ENCODE data around the gene TUBA1A.
"Not testable (repeated sequence)": the region's sequence is repeated elsewhere in the genome, so short reads cannot be mapped to it uniquely, and the experiment has no call there.

The TUBA1A gene

GRCh38 chr12:49201595-49202295, 12.9 kb upstream of the TUBA1A start:
- no peaks in the 10 kb centered on the region for H3K9me3 ChIP-seq (ENCODE audit: control insufficient read depth, low read length)
- WGBS, 2 experiments (ENCODE audit: insufficient coverage in 2 of 2), result 70 to 80% methylated on average over 2 to 4 of the region's 4 CpGs
- peaks cover 13% of the 10 kb centered on the region for H3K4me1 ChIP-seq (ENCODE audit: control insufficient read depth, insufficient read depth, low read length, poor library complexity, severe bottlenecking)
- H3K27ac ChIP-seq (ENCODE audit: low read depth, low read length, severe bottlenecking), result peak overlapping the region; percentile 98
- no peak overlapping the region for H3K4me3 ChIP-seq (ENCODE audit: extremely low read depth, insufficient read depth, low read length, poor library complexity, severe bottlenecking)
- no peaks in the 10 kb centered on the region for H3K36me3 ChIP-seq (ENCODE audit: control insufficient read depth, insufficient read depth, low read length)

DNA sequence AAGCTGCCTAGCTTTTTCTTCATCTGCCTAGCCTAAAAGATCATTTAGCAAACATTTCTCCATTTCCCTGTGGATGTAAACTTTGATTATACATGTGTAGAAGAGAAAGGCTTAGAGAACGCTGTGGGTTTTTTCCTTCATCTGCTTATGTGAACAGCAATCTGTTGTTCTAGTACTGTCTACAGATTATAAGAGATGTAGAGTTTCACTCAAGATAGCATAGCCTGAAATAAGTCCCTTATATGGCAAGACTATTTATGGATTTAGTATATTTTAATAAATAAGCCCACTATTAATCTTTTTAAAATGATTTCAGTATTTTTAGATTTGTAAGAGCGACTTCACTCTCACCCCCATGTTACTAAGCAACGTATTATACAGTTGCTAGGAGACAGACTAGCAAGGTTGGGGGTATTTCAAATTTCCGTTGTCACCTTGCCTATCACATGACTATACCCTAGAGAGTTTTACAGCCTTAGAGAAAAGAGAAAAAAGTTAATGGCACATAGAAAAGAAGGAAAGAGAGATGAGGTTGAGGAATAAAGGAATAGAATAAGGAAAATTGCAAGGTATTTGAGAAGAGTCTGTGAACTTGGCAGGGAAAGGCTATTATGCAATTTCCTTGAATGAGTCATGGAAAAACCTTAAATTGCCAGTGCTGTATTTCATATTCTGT, 12.2 kb upstream of the TUBA1A start:
- Histone ChIP-seq H3K4me1 (ENCODE audit: control insufficient read depth, insufficient read depth, low read length, poor library complexity, severe bottlenecking) (peaks cover 13% of the 10 kb centered on the region), H3K4me3 (ENCODE audit: extremely low read depth, insufficient read depth, low read length, poor library complexity, severe bottlenecking) (no peak overlapping the region), H3K9me3 (ENCODE audit: control insufficient read depth, low read length) (no peaks in the 10 kb centered on the region), H3K27ac (ENCODE audit: low read depth, low read length, severe bottlenecking) (peak overlapping the region; percentile 98), H3K36me3 (ENCODE audit: control insufficient read depth, insufficient read depth, low read length) (no peaks in the 10 kb centered on the region)
- no CpG with 5 or more reads among the region's 4 CpGs for WGBS, 2 experiments (ENCODE audit: insufficient coverage in 2 of 2)

DNA sequence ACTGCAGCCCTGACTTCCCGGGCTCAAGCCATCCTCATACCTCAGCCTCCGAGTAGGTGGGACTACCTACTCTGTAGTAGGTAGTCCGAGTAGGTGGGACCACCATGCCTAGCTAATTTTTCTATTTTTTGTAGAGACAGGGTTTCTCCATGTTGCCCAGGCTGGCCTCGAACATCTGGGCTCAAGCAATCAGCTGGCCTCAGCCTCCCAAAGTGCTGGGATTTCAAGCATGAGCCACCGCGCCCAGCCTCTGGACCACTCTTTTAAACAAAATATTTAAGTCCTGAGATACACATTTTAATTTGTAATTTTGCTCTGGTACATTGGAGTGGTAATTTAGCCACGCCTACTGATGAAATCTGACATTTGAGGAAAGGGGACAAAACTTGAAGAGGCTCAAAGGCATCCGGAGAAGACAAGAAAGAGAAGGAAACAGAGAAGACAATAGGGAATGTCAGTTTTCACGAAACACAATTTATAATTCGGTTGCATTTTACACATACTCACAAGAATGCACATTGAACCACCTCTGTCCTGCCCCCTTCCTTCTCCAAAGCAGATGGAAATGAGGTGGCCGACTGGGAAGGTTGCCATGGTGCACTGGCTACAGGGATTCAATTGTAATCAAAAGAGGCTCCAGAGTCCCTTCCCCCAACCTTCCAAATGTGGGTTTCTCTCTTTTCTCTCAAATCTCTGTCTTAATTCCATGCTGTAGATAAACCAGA, 9.7 kb upstream of the TUBA1A start:
- WGBS, 2 experiments (ENCODE audit: insufficient coverage in 2 of 2), result 65 to 86% methylated on average over 3 to 6 of the region's 11 CpGs
- Histone ChIP-seq H3K4me3 (ENCODE audit: extremely low read depth, insufficient read depth, low read length, poor library complexity, severe bottlenecking) (no peak overlapping the region), H3K9me3 (ENCODE audit: control insufficient read depth, low read length) (no peaks in the 10 kb centered on the region), H3K4me1 (ENCODE audit: control insufficient read depth, insufficient read depth, low read length, poor library complexity, severe bottlenecking) (peaks cover 13% of the 10 kb centered on the region), H3K27ac (ENCODE audit: low read depth, low read length, severe bottlenecking) (peak overlapping the region; percentile 55), H3K36me3 (ENCODE audit: control insufficient read depth, insufficient read depth, low read length) (no peaks in the 10 kb centered on the region)

DNA sequence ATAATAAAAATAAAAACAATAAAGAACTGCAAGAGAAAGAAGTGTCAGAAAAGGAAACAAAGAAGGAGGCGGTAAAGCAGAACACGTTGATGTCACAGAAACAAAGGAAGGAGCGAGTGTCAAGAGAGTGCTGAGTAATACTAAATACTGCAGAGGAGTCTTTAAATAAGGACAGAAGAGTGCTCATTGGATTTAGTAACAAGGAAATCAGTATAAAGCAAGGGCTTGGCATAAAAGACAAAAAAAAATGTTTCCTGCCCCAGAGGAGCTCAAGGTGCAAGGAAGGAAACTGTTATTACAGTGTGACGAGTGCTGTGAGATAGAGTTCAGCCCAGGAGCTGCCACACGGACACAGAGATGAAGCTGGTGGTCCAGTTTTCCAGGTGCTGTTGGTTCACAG, 8.4 kb upstream of the TUBA1A start:
- peaks cover 13% of the 10 kb centered on the region for H3K4me1 ChIP-seq (ENCODE audit: control insufficient read depth, insufficient read depth, low read length, poor library complexity, severe bottlenecking)
- 85 to 86% methylated on average over 5 of the region's 5 CpGs for WGBS, 2 experiments (ENCODE audit: insufficient coverage in 2 of 2)
- no peak overlapping the region for H3K27ac ChIP-seq (ENCODE audit: low read depth, low read length, severe bottlenecking)
- no peaks in the 10 kb centered on the region for H3K9me3 ChIP-seq (ENCODE audit: control insufficient read depth, low read length)
- no peaks in the 10 kb centered on the region for H3K36me3 ChIP-seq (ENCODE audit: control insufficient read depth, insufficient read depth, low read length)
- no peak overlapping the region for H3K4me3 ChIP-seq (ENCODE audit: extremely low read depth, insufficient read depth, low read length, poor library complexity, severe bottlenecking)

DNA sequence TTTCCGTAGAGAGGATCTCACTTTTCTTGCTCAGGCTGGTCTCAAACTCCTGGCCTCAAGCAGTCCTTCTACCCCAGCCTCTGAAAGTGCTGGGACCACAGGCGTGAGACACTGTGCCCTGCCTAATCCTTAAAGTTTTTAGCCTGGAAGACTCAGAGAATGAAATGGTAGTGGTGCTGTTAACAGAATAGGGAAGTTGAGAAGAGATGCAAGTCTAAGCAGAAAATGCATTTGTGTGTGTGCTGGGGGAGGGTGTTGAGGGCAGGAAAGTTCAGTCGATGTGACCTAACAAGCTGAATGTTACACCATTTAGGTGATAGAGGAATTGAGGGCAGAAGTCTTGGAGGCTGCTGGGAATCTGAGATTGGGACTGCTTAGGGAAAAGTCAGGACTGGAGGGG, 6.9 kb upstream of the TUBA1A start:
- H3K27ac ChIP-seq (ENCODE audit: low read depth, low read length, severe bottlenecking), result no peak overlapping the region
- H3K36me3 ChIP-seq (ENCODE audit: control insufficient read depth, insufficient read depth, low read length), result no peaks in the 10 kb centered on the region
- H3K4me3 ChIP-seq (ENCODE audit: extremely low read depth, insufficient read depth, low read length, poor library complexity, severe bottlenecking), result no peak overlapping the region
- WGBS, 2 experiments (ENCODE audit: insufficient coverage in 2 of 2), result 47 to 86% methylated on average over 2 to 3 of the region's 3 CpGs
- peaks cover 7% of the 10 kb centered on the region for H3K4me1 ChIP-seq (ENCODE audit: control insufficient read depth, insufficient read depth, low read length, poor library complexity, severe bottlenecking)
- H3K9me3 ChIP-seq (ENCODE audit: control insufficient read depth, low read length), result no peaks in the 10 kb centered on the region

GRCh38 chr12:49193746-49194145, 4.9 kb upstream of the TUBA1A start:
- not testable (repeated sequence) for H3K36me3 ChIP-seq (ENCODE audit: control insufficient read depth, insufficient read depth, low read length); H3K4me3 ChIP-seq (ENCODE audit: extremely low read depth, insufficient read depth, low read length, poor library complexity, severe bottlenecking); H3K27ac ChIP-seq (ENCODE audit: low read depth, low read length, severe bottlenecking); H3K9me3 ChIP-seq (ENCODE audit: control insufficient read depth, low read length); H3K4me1 ChIP-seq (ENCODE audit: control insufficient read depth, insufficient read depth, low read length, poor library complexity, severe bottlenecking)
- WGBS, 2 experiments (ENCODE audit: insufficient coverage in 2 of 2), result 93 to 100% methylated on average over 2 to 4 of the region's 4 CpGs

DNA sequence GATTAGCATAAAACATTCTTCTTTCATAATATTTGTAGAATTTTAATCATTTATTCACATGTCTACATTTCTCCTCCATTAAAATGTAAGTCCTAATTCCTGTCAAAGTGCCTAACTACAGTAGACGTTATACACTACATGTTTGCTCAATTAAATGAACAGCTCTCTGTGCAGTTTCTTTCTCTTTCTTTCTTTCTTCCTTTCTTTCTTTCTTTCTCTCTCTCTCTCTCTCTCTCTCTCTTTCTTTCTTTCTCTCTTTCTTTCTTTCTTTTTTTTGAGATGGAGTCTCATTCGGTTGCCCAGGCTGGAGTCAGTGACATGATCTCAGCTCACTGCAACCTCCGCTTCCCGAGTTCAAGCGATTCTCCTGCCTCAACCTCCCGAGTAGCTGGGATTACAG, 2.6 kb upstream of the TUBA1A start:
- 97% methylated on average over 6 of the region's 6 CpGs for WGBS, 2 experiments (ENCODE audit: insufficient coverage in 2 of 2)

DNA sequence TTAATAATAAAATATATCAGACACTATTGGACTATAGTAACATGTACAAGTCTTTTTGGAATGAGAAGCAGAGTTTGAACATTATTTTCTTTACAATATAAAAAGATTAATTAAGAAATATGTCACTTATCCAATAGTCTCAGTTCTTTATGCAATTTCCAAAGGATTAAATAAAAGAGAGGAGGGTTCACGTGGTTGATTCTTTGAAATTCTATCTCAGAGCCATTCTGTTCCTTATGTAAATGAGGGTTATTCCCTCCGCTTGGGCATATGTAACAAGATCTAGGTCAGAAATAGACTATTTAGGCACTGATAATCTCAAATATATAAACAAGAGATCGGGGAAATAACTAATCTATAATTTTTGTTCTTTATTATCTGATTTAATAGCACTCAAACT, 2.1 kb upstream of the TUBA1A start:
- no peaks in the 10 kb centered on the region for H3K4me1 ChIP-seq (ENCODE audit: control insufficient read depth, insufficient read depth, low read length, poor library complexity, severe bottlenecking)
- H3K4me3 ChIP-seq (ENCODE audit: extremely low read depth, insufficient read depth, low read length, poor library complexity, severe bottlenecking), result no peak overlapping the region
- no peaks in the 10 kb centered on the region for H3K9me3 ChIP-seq (ENCODE audit: control insufficient read depth, low read length)
- no CpG with 5 or more reads among the region's 3 CpGs for WGBS, 2 experiments (ENCODE audit: insufficient coverage in 2 of 2)
- H3K27ac ChIP-seq (ENCODE audit: low read depth, low read length, severe bottlenecking), result no peak overlapping the region
- H3K36me3 ChIP-seq (ENCODE audit: control insufficient read depth, insufficient read depth, low read length), result peaks cover 16% of the 10 kb centered on the region

More for the DNA sequence above, 2.6 kb upstream of the TUBA1A start:
- not testable (repeated sequence) for H3K4me1 ChIP-seq (ENCODE audit: control insufficient read depth, insufficient read depth, low read length, poor library complexity, severe bottlenecking); H3K9me3 ChIP-seq (ENCODE audit: control insufficient read depth, low read length); H3K4me3 ChIP-seq (ENCODE audit: extremely low read depth, insufficient read depth, low read length, poor library complexity, severe bottlenecking); H3K27ac ChIP-seq (ENCODE audit: low read depth, low read length, severe bottlenecking)
- H3K36me3 ChIP-seq (ENCODE audit: control insufficient read depth, insufficient read depth, low read length), result peaks cover 11% of the 10 kb centered on the region

GRCh38 chr12:49189731-49190716, 1.1 kb upstream of the TUBA1A start:
- Histone ChIP-seq H3K4me3 (ENCODE audit: extremely low read depth, insufficient read depth, low read length, poor library complexity, severe bottlenecking) (no peak overlapping the region), H3K27ac (ENCODE audit: low read depth, low read length, severe bottlenecking) (peak overlapping the region; percentile 46), H3K9me3 (ENCODE audit: control insufficient read depth, low read length) (no peaks in the 10 kb centered on the region), H3K4me1 (ENCODE audit: control insufficient read depth, insufficient read depth, low read length, poor library complexity, severe bottlenecking) (peaks cover 3% of the 10 kb centered on the region), H3K36me3 (ENCODE audit: control insufficient read depth, insufficient read depth, low read length) (peaks cover 25% of the 10 kb centered on the region)
- WGBS, 2 experiments (ENCODE audit: insufficient coverage in 2 of 2), result 89 to 100% methylated on average over 1 to 4 of the region's 12 CpGs
